ENCODE results near the gene TMEM163. TPM values are rescaled to one million over a fixed set of nuclear protein-coding genes. Genes with fewer than 3 reads are reported as not detected.
A peak's percentile ranks its signal among the peaks of the same experiment; 100 is the strongest.

TMEM163 gene
- total RNA-seq, 2 donors from 2014 or later, result 0.24 TPM; not detected in 1

GRCh38 chr2:134537121-134537520, 181.7 kb downstream of the TMEM163 start:
- Mint-ChIP-seq H3K27ac (no peak overlapping the region), H3K36me3 (ENCODE audit: low read depth) (no peaks in the 10 kb centered on the region), H3K4me3 (no peak overlapping the region), H3K9me3 (no peaks in the 10 kb centered on the region), H3K4me1 (peaks cover 14% of the 10 kb centered on the region), H3K27me3 (ENCODE audit: insufficient read depth) (no peaks in the 10 kb centered on the region)
- no peaks in the 10 kb centered on the region for H3K36me3 ChIP-seq (ENCODE audit: control insufficient read depth, insufficient read depth, low read length)
- no peak overlapping the region for H3K9ac ChIP-seq (ENCODE audit: extremely low read depth, low read length, poor library complexity, severe bottlenecking)
- TF ChIP-seq CTCF (conservative IDR thresholded peaks at IDR 0.05), result no peak
- no peaks in the 10 kb centered on the region for H3K27me3 ChIP-seq (ENCODE audit: control insufficient read depth, insufficient read depth, low read length, poor library complexity, severe bottlenecking)
- no peak for DNase-seq
- WGBS, 2 experiments (ENCODE audit: insufficient coverage in 1 of 2, insufficient read length in 1 of 2), result 91 to 100% methylated on average over 1 to 2 of the region's 2 CpGs
- H3K9me3 ChIP-seq (ENCODE audit: control insufficient read depth, low read length), result no peaks in the 10 kb centered on the region
- H3K4me1 ChIP-seq (ENCODE audit: control insufficient read depth, insufficient read depth, low read length), result no peaks in the 10 kb centered on the region
- no peak overlapping the region for H3K4me3 ChIP-seq (ENCODE audit: low read length)
- H3K27ac ChIP-seq (ENCODE audit: low read depth, low read length), result no peak overlapping the region

GRCh38 chr2:134536296-134536695, 182.5 kb downstream of the TMEM163 start:
- Histone ChIP-seq H3K36me3 (ENCODE audit: control insufficient read depth, insufficient read depth, low read length) (no peaks in the 10 kb centered on the region), H3K4me1 (ENCODE audit: control insufficient read depth, insufficient read depth, low read length) (no peaks in the 10 kb centered on the region), H3K4me3 (ENCODE audit: low read length) (no peak overlapping the region), H3K9me3 (ENCODE audit: control insufficient read depth, low read length) (no peaks in the 10 kb centered on the region), H3K27ac (ENCODE audit: low read depth, low read length) (no peak overlapping the region), H3K27me3 (ENCODE audit: control insufficient read depth, insufficient read depth, low read length, poor library complexity, severe bottlenecking) (no peaks in the 10 kb centered on the region), H3K9ac (ENCODE audit: extremely low read depth, low read length, poor library complexity, severe bottlenecking) (no peak overlapping the region)
- Mint-ChIP-seq H3K27ac (no peak overlapping the region), H3K4me1 (peaks cover 14% of the 10 kb centered on the region), H3K4me3 (no peak overlapping the region), H3K27me3 (ENCODE audit: insufficient read depth) (no peaks in the 10 kb centered on the region), H3K9me3 (no peaks in the 10 kb centered on the region), H3K36me3 (ENCODE audit: low read depth) (no peaks in the 10 kb centered on the region)
- TF ChIP-seq CTCF (conservative IDR thresholded peaks at IDR 0.05), result no peak
- DNase-seq, result no peak
- 76 to 84% methylated on average over 3 to 7 of the region's 8 CpGs for WGBS, 2 experiments (ENCODE audit: insufficient coverage in 1 of 2, insufficient read length in 1 of 2)

GRCh38 chr2:134532537-134532936, 186.3 kb downstream of the TMEM163 start:
- Histone ChIP-seq H3K36me3 (ENCODE audit: control insufficient read depth, insufficient read depth, low read length) (no peaks in the 10 kb centered on the region), H3K27me3 (ENCODE audit: control insufficient read depth, insufficient read depth, low read length, poor library complexity, severe bottlenecking) (no peaks in the 10 kb centered on the region), H3K4me1 (ENCODE audit: control insufficient read depth, insufficient read depth, low read length) (no peaks in the 10 kb centered on the region), H3K4me3 (ENCODE audit: low read length) (no peak overlapping the region), H3K9ac (ENCODE audit: extremely low read depth, low read length, poor library complexity, severe bottlenecking) (no peak overlapping the region), H3K27ac (ENCODE audit: low read depth, low read length) (peak overlapping the region; percentile 85), H3K9me3 (ENCODE audit: control insufficient read depth, low read length) (no peaks in the 10 kb centered on the region)
- Mint-ChIP-seq H3K27me3 (ENCODE audit: insufficient read depth) (no peaks in the 10 kb centered on the region), H3K27ac (no peak overlapping the region), H3K36me3 (ENCODE audit: low read depth) (no peaks in the 10 kb centered on the region), H3K4me3 (no peak overlapping the region), H3K4me1 (peaks cover 14% of the 10 kb centered on the region), H3K9me3 (no peaks in the 10 kb centered on the region)
- 67 to 76% methylated on average over 1 of the region's 1 CpG for WGBS, 2 experiments (ENCODE audit: insufficient coverage in 1 of 2, insufficient read length in 1 of 2)
- no peak for TF ChIP-seq CTCF (conservative IDR thresholded peaks at IDR 0.05)
- no peak for DNase-seq
